NCI-H226 (cell line): Measurements from ENCODE around the gene ASIC2.

ENCODE experiments used
- DNase-seq: peaks from one replicate; pipeline ENCODE4 v3.0.0-alpha.2; 2015

ASIC2 gene

GRCh38 chr17:33202796-33203495 lies 90.1 kb downstream of the ASIC2 start:
- DNase-seq = no peak

DNA sequence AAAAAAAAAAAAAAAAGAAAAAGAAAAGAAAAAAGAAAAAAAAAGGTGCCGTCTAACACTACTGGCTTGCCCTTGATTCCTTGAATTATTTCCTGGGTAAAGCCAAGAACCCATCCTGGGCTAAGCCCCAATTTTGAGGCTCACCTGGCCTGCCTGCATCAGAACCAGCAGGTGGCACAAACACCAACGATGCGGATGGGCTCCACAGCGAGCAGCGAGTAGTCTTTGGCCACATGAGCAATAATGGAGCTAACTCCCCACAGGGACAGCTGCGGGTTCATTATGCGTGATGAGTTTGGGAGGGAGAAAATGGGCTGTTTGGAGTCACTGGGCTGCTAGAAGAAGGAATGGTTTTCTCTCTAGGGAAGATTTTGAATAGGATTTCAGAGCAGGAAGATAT lies 91.1 kb downstream of the ASIC2 start:
- no peak for DNase-seq

GRCh38 chr17:33201283-33201682 lies 91.8 kb downstream of the ASIC2 start:
- DNase-seq = no peak

- DNase-seq = peak; percentile 71
Observed at GRCh38 chr17:33200587-33200986, 92.5 kb downstream of the ASIC2 start.

DNA sequence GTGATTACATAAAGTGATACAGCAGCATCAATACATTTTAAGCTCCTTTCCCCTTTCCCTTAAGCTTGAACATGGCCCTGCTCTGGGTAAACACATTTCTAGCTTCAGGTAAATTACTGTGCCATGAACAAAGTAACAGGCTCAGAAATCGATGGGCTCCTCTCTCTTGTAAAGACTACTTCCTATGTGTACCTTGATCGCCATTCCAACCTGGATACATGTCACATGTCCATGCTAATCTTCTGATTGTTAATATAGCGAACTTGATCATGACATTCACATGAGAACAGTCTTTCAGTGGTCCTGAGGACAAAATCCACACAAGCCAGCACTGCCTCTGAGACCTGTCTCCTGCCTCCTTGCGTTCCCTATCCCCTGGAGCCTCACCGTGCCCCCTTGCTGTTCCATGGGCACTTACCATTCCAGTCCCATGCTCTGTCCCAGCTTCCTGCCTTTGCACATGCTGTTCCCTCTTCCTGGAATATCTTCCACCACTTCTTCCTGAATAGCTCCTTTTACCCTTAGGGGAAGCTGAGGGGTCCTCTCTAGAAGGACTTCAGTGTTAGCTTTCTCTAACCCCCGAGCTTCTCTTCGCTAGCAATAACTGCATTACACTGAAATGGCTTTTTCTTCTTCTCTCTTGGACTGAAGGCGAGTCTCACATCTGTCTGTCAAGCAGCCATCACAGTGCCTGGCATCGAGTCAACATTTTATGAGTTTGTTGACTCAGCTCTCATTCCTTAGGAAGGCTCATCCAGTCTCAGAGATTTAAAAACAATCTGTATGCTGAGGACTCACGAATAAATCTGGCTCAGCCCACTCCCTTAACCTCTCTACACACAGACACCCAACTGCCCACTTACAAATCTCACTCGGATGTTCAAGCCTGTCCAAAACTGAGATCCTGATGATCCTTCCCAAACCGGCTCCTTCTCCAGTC lies 93.3 kb downstream of the ASIC2 start:
- peak; percentile 61 for DNase-seq

DNA sequence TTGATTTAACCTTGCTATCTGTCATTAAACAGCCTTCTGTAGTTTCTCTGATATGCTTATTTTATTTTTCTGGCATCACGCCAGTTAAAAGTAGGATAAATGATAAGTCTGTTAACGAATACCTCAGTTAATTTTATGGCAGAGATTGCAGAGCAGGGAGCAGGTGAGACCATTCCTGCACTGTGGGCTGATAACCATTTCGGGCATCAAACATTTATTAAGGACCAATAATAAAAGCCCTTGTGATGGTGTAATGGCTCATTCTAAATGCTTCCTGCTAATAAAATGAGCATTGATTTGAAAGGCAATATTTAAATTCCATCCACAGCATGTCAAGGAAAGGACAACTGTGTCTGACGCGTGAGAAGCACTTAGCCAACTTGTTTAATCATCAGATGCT lies 94.1 kb downstream of the ASIC2 start:
- no peak for DNase-seq

- no peak for DNase-seq
Observed at GRCh38 chr17:33197342-33197741, 95.8 kb downstream of the ASIC2 start.

DNA sequence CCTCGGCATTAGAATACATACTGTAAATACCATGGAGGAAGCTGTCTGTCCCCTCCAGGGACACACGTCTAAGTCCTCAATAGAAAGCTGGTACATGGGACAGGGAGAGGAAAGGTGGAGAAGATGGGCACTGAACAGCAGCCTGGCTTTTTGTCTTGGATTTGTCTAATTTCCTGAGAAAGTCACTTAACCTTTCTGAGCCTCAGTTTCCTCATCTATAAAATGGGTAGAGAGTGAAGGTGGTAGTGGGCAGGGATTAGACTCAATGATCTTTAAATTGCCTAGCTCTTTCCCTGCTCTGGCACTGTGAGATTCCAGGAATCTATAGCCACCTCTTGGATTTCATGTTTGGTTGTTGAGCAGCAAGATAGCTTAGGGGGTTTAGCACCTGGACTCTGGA lies 96.2 kb downstream of the ASIC2 start:
- no peak for DNase-seq

DNA sequence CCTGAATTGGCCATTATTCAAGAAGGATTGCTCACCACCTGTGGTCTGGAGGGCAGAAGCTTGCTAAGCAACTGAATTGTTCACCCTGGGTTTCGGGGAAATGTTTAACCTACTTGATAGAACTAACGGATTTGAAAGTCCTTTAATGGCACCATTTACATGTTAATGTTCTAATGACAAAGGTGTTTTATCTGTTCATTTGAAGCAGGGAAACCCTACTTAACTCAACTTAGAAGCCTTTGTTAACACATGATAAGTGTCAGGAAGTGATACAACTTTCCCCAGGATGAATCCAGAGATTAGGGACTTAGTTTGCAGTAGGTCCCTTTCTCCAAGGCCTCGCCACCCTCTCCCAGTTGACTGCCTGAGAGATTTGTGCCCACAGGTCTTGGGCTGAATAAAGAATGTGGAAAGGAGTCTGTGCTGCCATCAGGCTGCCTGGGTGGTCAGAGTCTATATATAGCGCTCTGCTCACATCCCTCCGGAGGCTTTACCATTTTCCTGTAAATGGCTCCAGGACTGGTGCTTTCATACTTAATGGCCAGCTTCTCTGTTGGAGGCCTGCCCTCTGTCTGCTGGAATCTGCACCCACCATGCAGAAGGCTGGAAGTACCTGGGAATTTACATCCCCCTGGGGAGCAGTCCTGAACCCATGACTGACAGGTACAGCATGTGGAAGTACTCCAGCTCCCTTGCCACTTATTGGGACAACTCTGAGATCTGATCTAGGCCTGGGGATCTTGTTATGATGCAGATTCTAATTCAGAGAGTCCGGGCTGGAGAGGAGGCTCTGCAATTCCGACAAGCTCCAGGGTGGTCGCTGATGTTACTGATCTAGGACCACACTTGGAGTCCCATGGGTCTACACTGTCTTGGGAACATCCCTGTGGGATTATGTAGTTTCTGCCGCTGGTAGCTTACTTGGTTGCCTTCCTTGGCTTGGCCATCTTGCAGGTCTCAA lies 99.9 kb downstream of the ASIC2 start:
- DNase-seq = peak; percentile 40

DNA sequence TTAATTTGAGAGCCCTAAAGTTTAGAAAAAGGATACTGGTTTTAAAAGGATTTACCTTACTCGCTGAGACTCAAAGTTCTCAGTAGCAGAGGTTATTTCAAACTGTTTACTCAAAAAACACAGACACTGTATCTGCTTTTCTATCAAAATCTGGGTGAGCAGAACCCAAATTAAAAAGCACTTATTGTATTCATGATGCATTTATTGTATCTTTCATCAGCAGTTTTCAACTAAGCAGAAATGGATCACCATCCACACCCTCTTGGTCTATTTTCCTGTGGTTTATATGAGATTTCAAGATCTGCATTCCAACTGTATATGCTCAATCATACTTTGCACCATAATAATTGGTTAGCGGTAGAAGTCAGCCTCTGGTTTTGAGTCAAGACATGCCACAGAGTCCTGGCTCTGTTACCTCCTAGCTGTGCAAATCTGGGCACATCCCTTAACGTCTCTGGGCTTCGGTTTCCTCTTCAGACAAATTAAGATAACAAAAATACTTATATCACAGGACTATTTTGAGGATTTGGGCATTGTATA lies 109.5 kb downstream of the ASIC2 start:
- DNase-seq = no peak

DNA sequence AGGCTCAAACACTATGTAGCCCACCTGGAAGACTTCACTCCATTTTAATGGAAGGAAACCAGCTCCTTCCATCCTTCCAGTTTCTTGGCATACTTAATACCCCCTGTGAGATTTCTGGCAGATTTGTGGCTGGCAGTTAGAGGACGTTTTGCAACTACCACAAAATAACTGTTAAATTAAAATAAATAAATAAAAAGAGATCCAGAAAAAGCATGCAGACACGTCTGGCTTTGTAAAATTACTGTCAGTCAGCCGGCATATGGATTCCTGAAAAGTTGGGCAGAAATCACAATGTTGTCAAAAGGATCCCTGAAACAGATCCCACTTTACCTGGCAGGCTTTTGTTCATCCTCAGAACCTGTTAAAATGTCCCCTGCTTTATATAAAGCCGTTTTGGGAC lies 113.9 kb downstream of the ASIC2 start:
- DNase-seq = no peak

GRCh38 chr17:33178681-33179080 lies 114.4 kb downstream of the ASIC2 start:
- peak; percentile 47 for DNase-seq

DNA sequence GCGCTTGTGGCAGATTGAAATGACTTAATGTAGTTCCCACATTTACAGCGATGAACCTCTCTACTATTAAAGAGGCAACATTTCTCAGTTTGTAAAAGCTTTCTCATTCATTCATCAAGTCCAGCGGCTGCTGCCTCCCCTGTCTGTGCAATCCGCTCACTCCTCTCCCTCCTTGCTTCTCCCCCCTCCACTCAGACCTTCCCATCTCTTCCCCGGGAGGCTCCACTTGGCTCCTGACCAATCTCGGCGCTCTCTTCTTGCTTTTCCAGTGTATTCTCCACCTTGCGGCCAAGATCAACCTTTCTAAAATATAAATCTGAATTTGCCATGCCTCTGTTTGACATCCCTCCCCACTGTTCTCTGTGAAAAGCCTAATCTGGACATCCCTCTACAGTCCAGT lies 117.5 kb downstream of the ASIC2 start:
- DNase-seq = no peak

GRCh38 chr17:33171931-33172330 lies 121.2 kb downstream of the ASIC2 start:
- DNase-seq = no peak

DNA sequence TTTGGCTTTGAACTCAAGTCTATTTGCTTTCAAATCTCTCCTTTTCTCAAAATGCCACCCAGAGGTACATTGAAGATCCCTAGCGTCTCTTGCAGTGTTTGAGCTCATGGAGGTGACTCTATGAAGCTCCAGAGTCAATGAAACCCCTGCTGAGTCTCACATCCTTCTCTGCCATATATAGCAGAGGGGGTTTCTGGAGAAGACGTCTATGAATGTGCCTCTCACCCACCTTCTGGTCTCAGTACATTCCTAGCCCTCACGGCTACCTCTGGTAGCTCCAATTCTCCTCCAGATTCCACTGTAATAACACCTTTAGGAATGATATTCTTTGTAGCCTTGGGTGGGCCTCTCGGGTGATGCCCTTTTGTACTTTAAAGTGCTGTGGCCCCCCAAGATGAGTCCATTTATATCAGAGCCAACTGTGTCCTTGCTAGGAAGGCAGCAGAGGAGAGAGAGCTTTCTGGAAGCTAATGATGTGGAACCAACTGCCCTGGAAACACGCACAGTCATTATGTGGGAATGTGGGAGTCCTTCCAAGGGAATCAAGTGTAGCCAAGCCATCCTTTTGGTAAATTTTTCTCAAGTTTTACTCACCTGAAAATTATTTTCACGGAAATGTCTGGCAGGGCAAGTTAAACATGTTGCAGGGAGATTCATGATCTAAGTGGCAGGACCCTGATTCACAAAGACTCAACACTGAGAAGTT lies 123.4 kb downstream of the ASIC2 start:
- peak; percentile 90 for DNase-seq

DNA sequence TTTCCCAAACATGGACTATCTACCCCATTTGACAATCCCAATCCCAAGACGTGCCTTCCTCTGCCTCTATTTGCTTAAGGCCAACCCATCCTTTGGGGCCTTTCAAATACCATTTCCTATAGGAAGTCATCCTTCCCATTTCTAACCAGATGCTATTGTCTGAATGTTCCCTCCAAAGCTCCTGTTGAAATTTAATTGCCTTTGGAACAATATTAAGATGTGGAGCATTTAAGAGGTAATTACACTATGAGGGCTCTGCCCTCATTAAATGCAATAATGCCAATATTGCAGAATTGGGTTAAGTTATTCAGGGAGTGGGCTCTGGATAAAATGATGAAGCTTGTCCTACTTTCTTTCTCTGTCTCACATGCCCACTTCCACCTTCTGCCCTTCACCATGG lies 125.4 kb downstream of the ASIC2 start:
- DNase-seq = no peak

- DNase-seq = no peak
Observed at GRCh38 chr17:33166472-33166871, 126.6 kb downstream of the ASIC2 start.

GRCh38 chr17:33164169-33164881 lies 128.8 kb downstream of the ASIC2 start:
- peak; percentile 56 for DNase-seq

DNA sequence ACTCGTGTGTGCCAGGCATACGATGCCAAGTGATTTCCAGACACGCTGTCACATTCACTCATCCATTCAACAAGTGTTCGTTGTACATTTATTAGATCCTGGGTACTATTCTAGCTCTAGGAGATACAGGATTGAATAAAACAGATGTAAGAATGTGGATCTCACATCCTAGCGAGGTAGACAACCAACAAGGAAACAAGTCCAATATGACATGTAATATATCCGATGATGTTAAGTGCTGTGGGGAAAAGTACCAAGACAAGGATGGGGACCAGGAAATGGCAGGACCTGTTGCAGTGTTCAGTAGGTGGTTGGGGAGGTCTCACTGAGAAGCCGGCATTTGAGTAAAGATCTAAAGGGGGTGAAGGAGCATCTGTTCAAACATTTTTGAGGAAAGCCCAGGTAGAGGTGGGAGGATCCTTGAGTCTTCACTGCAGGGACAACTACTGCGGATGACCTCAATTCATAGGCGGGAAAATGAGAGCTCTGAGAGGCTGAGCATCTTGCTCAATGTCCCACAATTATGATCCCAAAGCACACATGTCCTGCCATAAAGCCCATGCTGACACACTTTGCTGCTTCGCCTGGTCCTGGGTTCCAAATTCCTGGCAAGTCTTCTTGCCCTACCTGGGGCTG lies 129.4 kb downstream of the ASIC2 start:
- DNase-seq = no peak

DNA sequence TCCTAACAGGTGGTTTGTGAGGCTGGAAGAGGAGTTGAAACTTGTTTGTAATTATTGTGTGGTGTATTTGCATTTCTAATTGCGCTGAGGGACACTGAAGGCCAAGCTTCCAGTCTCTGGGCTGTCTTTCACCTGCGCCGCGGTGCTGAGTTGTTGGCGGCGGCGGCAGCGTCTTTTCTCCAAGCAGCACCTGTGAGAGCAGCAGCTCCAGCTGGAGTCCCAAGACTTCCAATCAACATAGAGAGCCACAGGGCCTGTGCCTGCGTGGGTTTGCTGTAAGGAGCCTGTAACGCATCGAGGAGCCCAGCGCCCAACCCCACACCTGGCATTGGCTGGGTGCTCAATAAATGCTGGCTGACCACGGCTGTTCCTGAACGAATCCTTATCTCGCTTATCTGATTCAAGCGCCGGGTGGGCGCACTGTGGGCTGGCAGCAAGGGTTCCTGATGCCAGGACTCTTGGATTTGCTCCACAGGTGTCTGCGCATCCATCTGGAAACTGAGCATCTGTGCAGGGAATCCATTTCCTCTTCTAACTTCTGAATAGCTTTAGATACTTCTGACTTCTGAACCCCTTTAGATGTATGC lies 138.1 kb downstream of the ASIC2 start:
- no peak for DNase-seq
